Keratinocyte (primary cell): ENCODE results near the gene SMPD3. TPM values are rescaled to one million over a fixed set of nuclear protein-coding genes. Genes with fewer than 3 reads are reported as not detected.

ENCODE experiments used
- DNase-seq: peaks from one replicate; pipeline ENCODE4 v3.0.0-alpha.2; 2011; ENCODE audit warnings: low read depth, missing footprints, low spot score
- FAIRE-seq: peaks from 2 replicates; lab custom pipeline; 2011; peaks lifted over from hg19 to GRCh38; lab: Jason Lieb, UNC
- H2AFZ ChIP-seq: 2 replicates; pipeline ENCODE4 v1.6.0; 2012; ENCODE audit warnings: low read length, control low read depth, inconsistent platforms; ENCODE audit not compliant: control insufficient read depth
- H3K27ac ChIP-seq: 2 replicates; pipeline ENCODE4 v1.5.1; 2011; ENCODE audit warnings: low read length; ENCODE audit not compliant: control insufficient read depth, insufficient read depth
- H3K27me3 ChIP-seq: 3 replicates; pipeline ENCODE4 v1.6.0; 2011; ENCODE audit warnings: low read length; ENCODE audit not compliant: control insufficient read depth, insufficient read depth; ENCODE audit errors: extremely low read depth
- H3K36me3 ChIP-seq, 2 experiments: 2 replicates in 1 of 2; 3 replicates in 1 of 2; pipeline ENCODE4 v1.5.1; 2011; ENCODE audit warnings: low read length in 2 of 2, mild to moderate bottlenecking in 1 of 2; ENCODE audit not compliant: control insufficient read depth in 2 of 2, insufficient read depth in 2 of 2; ENCODE audit errors: extremely low read depth in 1 of 2
- H3K4me1 ChIP-seq: 3 replicates; pipeline ENCODE4 v1.5.1; 2011; ENCODE audit warnings: low read length; ENCODE audit not compliant: control insufficient read depth, insufficient read depth; ENCODE audit errors: extremely low read depth
- H3K4me2 ChIP-seq: 3 replicates; pipeline ENCODE4 v1.6.0; 2011; ENCODE audit warnings: low read depth, low read length; ENCODE audit not compliant: control insufficient read depth, insufficient read depth; ENCODE audit errors: extremely low read depth
- H3K4me3 ChIP-seq, 3 experiments: fragments of 200-600 bp in 1 of 3; sonication (generic) in 1 of 3; 2 replicates in 2 of 3; 3 replicates in 1 of 3; pipeline ENCODE4 v1.5.1; 2011 to 2016; ENCODE audit warnings: low read length in 3 of 3, mild to moderate bottlenecking in 3 of 3, control low read depth in 2 of 3, inconsistent platforms in 1 of 3, low read depth in 1 of 3, mixed read lengths in 1 of 3, mixed run types in 1 of 3, moderate library complexity in 1 of 3; ENCODE audit not compliant: control insufficient read depth in 2 of 3, insufficient read depth in 2 of 3; ENCODE audit errors: extremely low read depth in 1 of 3
- H3K79me2 ChIP-seq: 2 replicates; pipeline ENCODE4 v1.6.0; 2012; ENCODE audit warnings: low read length; ENCODE audit not compliant: control insufficient read depth, insufficient read depth
- H3K9ac ChIP-seq: 3 replicates; pipeline ENCODE4 v1.6.0; 2011; ENCODE audit warnings: low read length; ENCODE audit not compliant: control insufficient read depth, insufficient read depth; ENCODE audit errors: extremely low read depth
- H3K9me1 ChIP-seq: 3 replicates; pipeline ENCODE4 v1.6.0; 2011; ENCODE audit warnings: low read length; ENCODE audit not compliant: control insufficient read depth, insufficient read depth; ENCODE audit errors: extremely low read depth
- H3K9me3 ChIP-seq: 2 replicates; pipeline ENCODE4 v1.5.1; 2012; ENCODE audit warnings: low read depth, low read length; ENCODE audit not compliant: control insufficient read depth
- H4K20me1 ChIP-seq: 3 replicates; pipeline ENCODE4 v1.6.0; 2011; ENCODE audit warnings: low read length; ENCODE audit not compliant: control insufficient read depth, insufficient read depth; ENCODE audit errors: extremely low read depth
- CTCF ChIP-seq, 3 experiments: IDR thresholded peaks in 1 of 3; conservative IDR thresholded peaks in 1 of 3; optimal IDR thresholded peaks in 1 of 3; 2 replicates in 2 of 3; 3 replicates in 1 of 3; pipeline versions ENCODE3 to v1.5.1; 2011; ENCODE audit warnings: low read length in 3 of 3, mild to moderate bottlenecking in 3 of 3, moderate library complexity in 2 of 3, control low read depth in 1 of 3, inconsistent platforms in 1 of 3; ENCODE audit not compliant: insufficient read depth in 2 of 3; ENCODE audit errors: extremely low read depth in 1 of 3
- EZH2 ChIP-seq: IDR thresholded peaks from one replicate; pipeline ENCODE4 v1.6.1; 2012; ENCODE audit warnings: inconsistent platforms, mild to moderate bottlenecking, low read length, moderate library complexity
- dilution Hi-C: fragments of 300-500 bp; cut with MboI; formaldehyde crosslinking; loops from one replicate; pipeline ENCODE4 v1.7.0; 2020; ENCODE audit warnings: low sequenced_read_pairs; ENCODE audit not compliant: extremely low pct_ligation_motif_present
- polyA plus RNA-seq, 5 experiments: library from polyadenylated mRNA; depleted of rRNA in 3 of 5; stranded (reverse) in 3 of 5; stranded (forward) in 1 of 5; unstranded in 1 of 5; fragments of >200 nt; gene quantifications; 1 replicate in 1 of 5; 2 replicates in 3 of 5; 3 replicates in 1 of 5; pipeline versions ENCODE4 v1.2.1 to v1.2.3, GENCODE V29; 2011 to 2012; ENCODE audit warnings: missing spikeins in 2 of 5, low read depth in 1 of 5, low replicate concordance in 1 of 5

SMPD3 gene
- polyA plus RNA-seq, 1 donor (not counting 4 experiments of a cell fraction or from before 2014, with no cell fraction given): 0.34 TPM

DNA sequence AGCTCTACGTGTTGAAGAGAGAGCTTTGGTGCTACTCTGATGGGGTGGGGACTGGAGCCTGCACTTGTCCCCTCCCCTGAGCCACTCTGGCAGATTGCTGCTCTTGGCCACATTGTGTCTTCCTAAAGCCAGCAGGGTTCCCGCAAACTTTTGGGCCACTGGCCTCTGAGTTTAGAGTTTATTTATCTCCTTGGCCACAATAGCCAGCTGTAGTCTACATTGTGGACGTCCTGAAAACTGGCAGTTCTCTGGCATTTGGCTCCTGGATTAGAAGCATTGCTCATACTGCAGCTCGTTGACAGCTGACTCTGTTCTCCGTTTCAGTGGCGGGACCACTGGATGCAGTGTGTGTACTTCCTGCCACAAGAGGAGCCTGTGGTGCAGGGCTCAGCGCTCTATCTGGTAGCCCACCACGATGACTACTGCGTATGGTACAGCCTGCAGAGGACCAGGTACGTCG lies 102.9 kb downstream of the SMPD3 start:
- Histone ChIP-seq H3K9me1 (no peaks in the 10 kb centered on the region), H3K4me1 (peaks cover 7% of the 10 kb centered on the region), H3K27ac (no peak overlapping the region), H3K9me3 (no peaks in the 10 kb centered on the region), H3K27me3 (no peaks in the 10 kb centered on the region), H3K79me2 (no peaks in the 10 kb centered on the region), H3K9ac (no peak overlapping the region), H3K4me3 (no peak overlapping the region), H4K20me1 (peaks cover 4% of the 10 kb centered on the region), H3K4me2 (no peak overlapping the region), H2AFZ (no peak overlapping the region), H3K36me3 (peaks cover 18 to 38% of the 10 kb centered on the region in 2 experiments)
- DNase-seq: no peak
- FAIRE-seq: no peak
- dilution Hi-C loops: no loop called here
- TF ChIP-seq EZH2 (no peak), CTCF (optimal IDR thresholded peaks at IDR 0.05 in 1 of 3, IDR thresholded peaks at IDR 0.05 in 1 of 3, conservative IDR thresholded peaks at IDR 0.05 in 1 of 3; ENCODE audit: extremely low read depth in 1 of 3, insufficient read depth in 2 of 3, low read length in 3 of 3) (no peak)

GRCh38 chr16:68344252-68344651 lies 104.1 kb downstream of the SMPD3 start:
- H3K4me3 ChIP-seq: no peak overlapping the region
- dilution Hi-C loops: no loop called here
- H3K9me3 ChIP-seq: no peaks in the 10 kb centered on the region
- no peak overlapping the region for H3K4me2 ChIP-seq
- H2AFZ ChIP-seq: no peak overlapping the region
- no peaks in the 10 kb centered on the region for H3K9me1 ChIP-seq
- peaks cover 7% of the 10 kb centered on the region for H3K4me1 ChIP-seq
- no peaks in the 10 kb centered on the region for H3K27me3 ChIP-seq
- H3K27ac ChIP-seq: no peak overlapping the region
- TF ChIP-seq CTCF (optimal IDR thresholded peaks at IDR 0.05 in 1 of 3, IDR thresholded peaks at IDR 0.05 in 1 of 3, conservative IDR thresholded peaks at IDR 0.05 in 1 of 3; ENCODE audit: extremely low read depth in 1 of 3, insufficient read depth in 2 of 3, low read length in 3 of 3) (no peak), EZH2 (no peak)
- H4K20me1 ChIP-seq: peaks cover 4% of the 10 kb centered on the region
- H3K79me2 ChIP-seq: no peaks in the 10 kb centered on the region
- FAIRE-seq (no peak), DNase-seq (no peak)
- no peak overlapping the region for H3K9ac ChIP-seq
- peaks cover 20 to 37% of the 10 kb centered on the region in 2 experiments for H3K36me3 ChIP-seq
